HG03196 (cell line): ENCODE measurements around the gene BTBD2.
"Not testable (repeated sequence)": the region's sequence is repeated elsewhere in the genome, so short reads cannot be mapped to it uniquely, and the experiment has no call there.

Source experiments
- ATAC-seq: cut with Tn5 transposase; IDR thresholded peaks from one replicate; pipeline ENCODE4 v1.9.1; 2021; ENCODE audit not compliant: unreplicated experiment

BTBD2 gene

GRCh38 chr19:2016041-2016807, 710 bp upstream of the BTBD2 start:
- ATAC-seq = no peak

- no peak for ATAC-seq
Measured at GRCh38 chr19:2014731-2015607, 545 bp downstream of the BTBD2 start.

GRCh38 chr19:2014131-2014571, 1.4 kb downstream of the BTBD2 start:
- no peak for ATAC-seq

GRCh38 chr19:2013683-2013961, 1.9 kb downstream of the BTBD2 start:
- no peak for ATAC-seq

- ATAC-seq = no peak
Measured at GRCh38 chr19:2012941-2013682, 2.4 kb downstream of the BTBD2 start.

GRCh38 chr19:2011169-2011568, 4.3 kb downstream of the BTBD2 start:
- ATAC-seq = no peak

GRCh38 chr19:2010135-2010668, 5.3 kb downstream of the BTBD2 start:
- no peak for ATAC-seq

GRCh38 chr19:2003874-2004273, 11.6 kb downstream of the BTBD2 start:
- ATAC-seq = no peak

GRCh38 chr19:1999856-2000515, 15.5 kb downstream of the BTBD2 start:
- ATAC-seq = no peak

- no peak for ATAC-seq
Measured at GRCh38 chr19:1998712-1999708, 16.5 kb downstream of the BTBD2 start.

GRCh38 chr19:1997353-1998233, 17.9 kb downstream of the BTBD2 start:
- ATAC-seq = no peak

GRCh38 chr19:1992759-1993260, 22.7 kb downstream of the BTBD2 start:
- no peak for ATAC-seq

GRCh38 chr19:1991018-1991913, 24.2 kb downstream of the BTBD2 start:
- no peak for ATAC-seq

GRCh38 chr19:1990230-1991017, 25.1 kb downstream of the BTBD2 start:
- ATAC-seq = no peak

GRCh38 chr19:1989513-1990229, 25.8 kb downstream of the BTBD2 start:
- no peak for ATAC-seq

- not testable (repeated sequence) for ATAC-seq
Measured at GRCh38 chr19:1988464-1988863, 27.1 kb downstream of the BTBD2 start.
